ENCODE results near the gene CTNNBIP1.

DNA sequence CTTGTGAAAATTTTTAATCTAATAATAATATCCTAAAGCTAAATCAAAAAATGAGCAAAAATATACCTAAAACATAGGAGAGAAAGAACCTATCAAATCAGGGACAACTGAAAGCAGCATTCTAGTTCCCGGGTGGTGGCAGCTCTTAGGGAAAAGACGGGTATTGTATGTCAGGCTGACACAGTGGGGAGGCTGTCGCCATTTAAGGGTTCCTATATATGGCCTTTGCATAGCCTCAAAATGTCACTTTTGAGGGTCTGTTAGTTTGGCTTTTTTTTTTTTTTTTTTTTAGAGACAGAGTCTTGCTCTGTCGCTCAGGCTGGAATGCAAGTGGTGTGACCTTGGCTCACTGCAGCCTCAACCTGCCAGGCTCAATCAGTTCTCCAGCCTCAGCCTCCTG, 92.3 kb downstream of the CTNNBIP1 start:
- TF ChIP-seq CEBPB (IDR thresholded peaks at IDR 0.05) (no peak), CREB1 (IDR thresholded peaks at IDR 0.05; ENCODE audit: low read depth) (no peak)
